HG02885 (cell line): ENCODE results near the gene BIN1.

ENCODE experiments used
- ATAC-seq: cut with Tn5 transposase; IDR thresholded peaks from one replicate; pipeline ENCODE4 v1.9.1; 2021; ENCODE audit warnings: mild to moderate bottlenecking; ENCODE audit not compliant: unreplicated experiment, poor library complexity

Gene BIN1

GRCh38 chr2:127105656-127106456 is 1.1 kb downstream of the BIN1 start:
- ATAC-seq: no peak

GRCh38 chr2:127104881-127105655 is 1.9 kb downstream of the BIN1 start:
- ATAC-seq: no peak

DNA sequence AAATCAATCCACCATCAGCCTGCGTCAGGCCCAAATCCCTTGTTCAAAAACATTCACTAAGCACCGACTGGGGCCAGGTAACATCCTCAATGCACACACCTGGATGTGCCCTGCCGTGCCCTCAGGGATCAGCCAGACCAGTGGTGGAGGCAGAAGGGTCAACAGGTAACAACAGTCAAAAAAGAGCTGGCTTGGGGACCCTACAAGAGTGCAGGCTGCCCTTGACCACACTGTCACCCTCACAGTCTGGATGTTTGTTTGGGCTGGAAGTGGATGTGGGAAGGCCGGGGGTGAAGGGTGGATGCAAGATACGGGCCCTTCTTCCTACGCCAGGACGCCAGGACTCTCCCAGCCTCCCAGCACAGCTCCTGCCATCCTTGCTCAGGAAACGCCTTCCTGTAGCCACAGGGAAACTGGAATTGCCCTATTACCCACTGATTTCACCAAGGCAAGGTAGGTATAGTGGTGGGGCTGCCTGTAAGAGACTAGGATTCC is 2.7 kb downstream of the BIN1 start:
- ATAC-seq: no peak

GRCh38 chr2:127103243-127104165 is 3.5 kb downstream of the BIN1 start:
- no peak for ATAC-seq

GRCh38 chr2:127102521-127103242 is 4.3 kb downstream of the BIN1 start:
- ATAC-seq: no peak

GRCh38 chr2:127101756-127102477 is 5.0 kb downstream of the BIN1 start:
- no peak for ATAC-seq

- no peak for ATAC-seq
Observed at GRCh38 chr2:127101048-127101611, 5.8 kb downstream of the BIN1 start.

- ATAC-seq: no peak
Observed at GRCh38 chr2:127100251-127101047, 6.5 kb downstream of the BIN1 start.

- no peak for ATAC-seq
Observed at GRCh38 chr2:127098711-127099110, 8.2 kb downstream of the BIN1 start.

- no peak for ATAC-seq
Observed at GRCh38 chr2:127097841-127098651, 8.9 kb downstream of the BIN1 start.

DNA sequence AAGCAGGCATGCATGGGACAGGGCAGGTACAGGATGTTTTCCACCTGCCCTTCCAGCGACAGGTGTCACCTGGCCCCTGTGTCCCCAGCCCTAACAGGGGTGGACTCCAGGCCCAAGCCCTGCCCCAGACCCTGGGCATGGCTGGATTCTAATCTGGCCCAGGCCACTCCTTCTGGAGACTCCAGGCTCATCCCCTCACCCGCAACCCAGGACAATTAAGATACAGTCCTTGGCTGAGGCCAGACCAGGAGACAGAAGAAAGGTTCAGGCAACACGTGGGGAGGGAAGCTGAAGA is 9.5 kb downstream of the BIN1 start:
- ATAC-seq: no peak

- no peak for ATAC-seq
Observed at GRCh38 chr2:127096718-127097470, 10.1 kb downstream of the BIN1 start.

GRCh38 chr2:127096280-127096679 is 10.7 kb downstream of the BIN1 start:
- no peak for ATAC-seq

GRCh38 chr2:127095784-127096183 is 11.2 kb downstream of the BIN1 start:
- ATAC-seq: no peak

DNA sequence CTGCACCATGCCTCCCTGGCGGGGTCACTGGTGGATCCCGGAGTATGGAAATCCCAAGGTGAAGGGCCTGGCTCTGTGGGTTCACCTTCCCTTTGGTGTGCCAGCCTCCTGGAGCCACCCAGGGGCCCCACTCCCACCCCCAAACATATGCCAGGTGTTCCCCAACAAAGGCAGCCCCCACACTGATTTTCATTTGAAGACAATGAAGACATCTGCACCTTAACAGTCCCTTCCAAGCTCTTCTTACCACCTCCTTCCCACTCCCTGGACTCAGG is 11.7 kb downstream of the BIN1 start:
- no peak for ATAC-seq

DNA sequence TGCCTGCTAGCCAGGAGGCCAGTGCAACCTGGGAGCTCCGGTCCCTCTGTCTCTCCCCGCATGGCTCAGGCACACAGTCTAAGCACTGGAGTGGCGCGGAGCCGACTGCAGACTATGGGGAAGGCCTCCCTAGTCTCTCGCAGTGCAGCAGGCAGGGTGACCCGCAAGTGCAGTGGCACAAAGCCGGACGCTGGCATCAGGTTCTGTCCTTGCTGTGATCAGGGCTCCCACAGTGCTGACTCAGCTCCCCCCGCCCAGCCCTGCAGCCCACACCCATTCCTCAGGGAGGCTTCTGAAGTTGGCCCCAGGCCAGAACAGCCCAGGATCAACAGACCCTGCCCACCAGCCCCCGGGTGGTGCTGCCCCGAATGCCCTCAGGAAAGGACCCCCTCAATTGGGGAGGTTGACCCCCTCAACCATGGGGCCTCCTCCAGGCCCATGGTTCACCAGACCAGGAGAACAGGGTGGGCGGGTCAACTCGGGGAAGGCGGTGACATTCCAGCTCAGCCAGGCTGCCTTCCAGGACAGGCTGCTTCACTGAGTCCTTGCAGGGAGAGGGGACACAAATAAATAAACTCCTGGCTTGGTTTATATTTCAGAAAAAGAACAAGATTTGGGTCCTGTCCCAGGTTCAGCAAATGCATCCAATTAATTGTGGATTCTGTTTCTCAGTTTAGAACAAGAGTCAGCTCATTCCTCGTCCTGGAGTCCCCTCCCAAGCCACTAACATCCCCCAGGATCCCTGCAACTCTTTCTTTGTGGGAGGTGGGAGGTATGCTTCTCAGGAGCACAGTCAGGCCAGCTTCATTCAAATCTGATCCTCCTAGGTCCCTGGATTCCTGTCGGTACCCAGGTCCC is 12.2 kb downstream of the BIN1 start:
- ATAC-seq: no peak
